Epithelial cell of proximal tubule (primary cell): ENCODE measurements around the gene NKAIN4. TPM values are rescaled to one million over a fixed set of nuclear protein-coding genes. Genes with fewer than 3 reads are reported as not detected.

Experiments used
- DNase-seq: peaks from one replicate; pipeline ENCODE4 v3.0.0-alpha.2; 2011; ENCODE audit warnings: low read depth
- H3K4me3 ChIP-seq: 2 replicates; pipeline ENCODE4 v1.5.1; 2011; ENCODE audit warnings: low read depth, mild to moderate bottlenecking, low read length
- total RNA-seq: library from RNA; depleted of rRNA; stranded (reverse); fragments of >200 nt; gene quantifications from 2 replicates; pipeline ENCODE4 v1.2.3, GENCODE V29; 2015
- TF ChIP-seq, protein P1 (sequence below): conservative IDR thresholded peaks from 2 replicates; pipeline ENCODE4 v1.5.1; 2012; ENCODE audit warnings: low read depth, mild to moderate bottlenecking, low read length

The NKAIN4 gene
- total RNA-seq, 1 donor from 2014 or later, result 4.0 TPM

DNA sequence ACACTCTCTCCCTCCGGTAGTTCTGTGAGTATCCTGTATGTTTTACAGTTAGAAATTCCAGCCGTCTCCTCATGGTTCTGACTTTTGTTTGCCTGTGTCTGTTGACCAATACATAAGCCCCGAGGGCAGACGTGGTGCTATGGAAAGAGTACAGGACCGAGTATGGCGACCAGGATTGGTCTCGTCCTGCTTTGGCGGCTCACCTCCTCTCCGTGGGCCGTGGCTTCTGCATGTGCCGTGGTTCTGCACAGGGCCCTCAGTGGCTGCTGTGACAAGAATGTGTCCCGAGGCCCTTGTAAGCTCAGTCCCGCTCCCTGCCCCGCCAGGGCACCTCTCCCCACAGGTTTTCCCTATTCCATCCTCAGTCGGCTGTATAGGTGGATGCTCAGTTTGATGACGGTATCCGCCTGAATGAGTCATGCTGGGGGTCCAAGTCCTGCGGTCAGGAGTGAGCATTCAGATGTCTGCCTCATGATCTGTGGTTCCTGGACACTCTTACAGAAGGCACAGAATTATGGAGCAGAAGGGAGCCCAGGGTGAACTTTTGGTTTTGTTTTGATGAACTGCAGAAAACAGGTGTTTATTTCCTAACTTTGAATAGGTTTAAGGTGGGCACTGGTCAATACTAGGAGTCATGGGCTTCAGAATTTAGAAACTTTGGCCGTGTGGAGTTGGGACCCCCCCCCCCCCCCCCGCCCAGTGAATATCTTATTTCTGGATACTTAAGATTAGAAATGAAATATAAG, 19.5 kb upstream of the NKAIN4 start:
- TF ChIP-seq, protein P1, sequence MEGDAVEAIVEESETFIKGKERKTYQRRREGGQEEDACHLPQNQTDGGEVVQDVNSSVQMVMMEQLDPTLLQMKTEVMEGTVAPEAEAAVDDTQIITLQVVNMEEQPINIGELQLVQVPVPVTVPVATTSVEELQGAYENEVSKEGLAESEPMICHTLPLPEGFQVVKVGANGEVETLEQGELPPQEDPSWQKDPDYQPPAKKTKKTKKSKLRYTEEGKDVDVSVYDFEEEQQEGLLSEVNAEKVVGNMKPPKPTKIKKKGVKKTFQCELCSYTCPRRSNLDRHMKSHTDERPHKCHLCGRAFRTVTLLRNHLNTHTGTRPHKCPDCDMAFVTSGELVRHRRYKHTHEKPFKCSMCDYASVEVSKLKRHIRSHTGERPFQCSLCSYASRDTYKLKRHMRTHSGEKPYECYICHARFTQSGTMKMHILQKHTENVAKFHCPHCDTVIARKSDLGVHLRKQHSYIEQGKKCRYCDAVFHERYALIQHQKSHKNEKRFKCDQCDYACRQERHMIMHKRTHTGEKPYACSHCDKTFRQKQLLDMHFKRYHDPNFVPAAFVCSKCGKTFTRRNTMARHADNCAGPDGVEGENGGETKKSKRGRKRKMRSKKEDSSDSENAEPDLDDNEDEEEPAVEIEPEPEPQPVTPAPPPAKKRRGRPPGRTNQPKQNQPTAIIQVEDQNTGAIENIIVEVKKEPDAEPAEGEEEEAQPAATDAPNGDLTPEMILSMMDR, result no peak
- peak overlapping the region; percentile 80 for H3K4me3 ChIP-seq
- peak; percentile 45 for DNase-seq

DNA sequence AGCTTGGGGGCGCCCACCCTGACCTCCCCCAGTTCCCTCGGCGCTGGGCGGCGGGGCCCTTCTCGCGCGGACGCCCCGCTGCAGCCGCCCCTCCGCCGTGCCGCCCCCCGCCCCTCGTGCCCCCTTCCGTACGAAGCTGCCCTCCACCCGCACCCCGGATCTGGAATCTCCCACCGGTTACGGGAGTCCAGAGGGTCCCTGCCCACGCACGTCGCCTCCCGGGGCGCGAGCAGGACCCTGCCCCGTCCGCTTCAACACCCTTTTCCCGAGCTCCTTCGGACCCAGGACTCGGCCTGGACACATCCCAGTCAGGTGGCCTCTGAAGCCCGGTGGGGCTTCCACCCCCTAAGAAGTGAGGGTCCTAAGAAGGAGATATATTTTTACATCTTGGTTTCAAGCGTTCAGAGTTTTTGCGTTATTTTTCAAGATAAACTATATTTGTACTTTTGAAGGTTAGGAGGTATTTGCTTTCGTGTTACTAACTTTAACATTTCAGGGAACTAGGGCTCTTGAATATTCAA, 18.9 kb upstream of the NKAIN4 start:
- TF ChIP-seq, protein P1, result no peak
- DNase-seq, result no peak
- peak overlapping the region; percentile 80 for H3K4me3 ChIP-seq

DNA sequence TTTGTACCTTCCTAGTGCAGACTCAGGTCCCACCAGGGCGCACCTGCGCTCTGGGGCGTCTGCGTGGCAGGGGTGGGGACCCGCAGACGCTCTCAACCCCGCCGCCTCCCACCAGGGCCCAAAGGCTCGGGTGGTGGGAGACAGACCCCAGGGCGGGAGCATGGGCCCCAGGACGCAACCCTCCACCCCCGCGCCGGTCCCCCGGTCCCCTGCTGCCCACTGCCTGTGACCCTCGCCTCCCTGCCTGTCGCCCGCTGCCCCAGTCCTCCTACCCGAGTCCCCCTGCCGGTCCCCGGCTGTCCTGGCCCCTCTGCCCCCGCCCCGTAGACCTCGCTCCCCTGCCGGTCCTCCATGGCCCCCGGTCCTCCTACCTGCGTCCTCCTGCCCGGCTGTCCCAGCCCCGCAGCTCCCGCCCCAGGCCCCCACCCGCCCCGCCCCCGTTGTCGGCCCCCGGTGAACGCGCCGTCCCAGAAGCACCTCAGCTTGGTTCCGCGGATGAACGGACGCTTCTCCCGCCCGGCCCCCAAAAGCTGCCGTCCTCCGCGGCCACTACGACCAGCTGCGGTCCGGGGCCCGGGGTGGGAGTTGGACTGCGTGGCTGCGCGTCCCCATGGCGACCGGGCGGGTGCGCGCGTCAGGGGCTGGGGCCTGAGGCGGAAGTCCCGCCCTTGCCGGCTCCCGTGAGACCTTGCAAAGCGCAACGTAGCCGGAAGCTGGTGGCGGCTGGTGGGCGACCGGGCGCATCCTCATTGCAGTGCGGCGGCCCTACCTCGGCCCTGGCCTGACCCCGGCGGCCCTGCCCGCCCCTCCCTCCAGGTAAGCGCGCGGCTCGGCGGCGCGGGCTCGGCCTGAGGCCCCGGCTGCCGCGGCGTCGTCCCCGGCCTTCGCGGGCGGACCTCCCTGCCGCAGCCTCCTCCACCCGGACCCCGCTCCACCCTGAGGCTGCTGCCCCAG, 18.1 kb upstream of the NKAIN4 start, which contains the start of gene ARFGAP1:
TSS of gene ARFGAP1 (plus strand) at position 709 of the 954 bp plus-strand sequence. CDS start 2,768 bp downstream, outside the sequence.
- no peak for DNase-seq
- TF ChIP-seq, protein P1, result no peak
- H3K4me3 ChIP-seq, result peak within 1 kb of the TSS; percentile 80

DNA sequence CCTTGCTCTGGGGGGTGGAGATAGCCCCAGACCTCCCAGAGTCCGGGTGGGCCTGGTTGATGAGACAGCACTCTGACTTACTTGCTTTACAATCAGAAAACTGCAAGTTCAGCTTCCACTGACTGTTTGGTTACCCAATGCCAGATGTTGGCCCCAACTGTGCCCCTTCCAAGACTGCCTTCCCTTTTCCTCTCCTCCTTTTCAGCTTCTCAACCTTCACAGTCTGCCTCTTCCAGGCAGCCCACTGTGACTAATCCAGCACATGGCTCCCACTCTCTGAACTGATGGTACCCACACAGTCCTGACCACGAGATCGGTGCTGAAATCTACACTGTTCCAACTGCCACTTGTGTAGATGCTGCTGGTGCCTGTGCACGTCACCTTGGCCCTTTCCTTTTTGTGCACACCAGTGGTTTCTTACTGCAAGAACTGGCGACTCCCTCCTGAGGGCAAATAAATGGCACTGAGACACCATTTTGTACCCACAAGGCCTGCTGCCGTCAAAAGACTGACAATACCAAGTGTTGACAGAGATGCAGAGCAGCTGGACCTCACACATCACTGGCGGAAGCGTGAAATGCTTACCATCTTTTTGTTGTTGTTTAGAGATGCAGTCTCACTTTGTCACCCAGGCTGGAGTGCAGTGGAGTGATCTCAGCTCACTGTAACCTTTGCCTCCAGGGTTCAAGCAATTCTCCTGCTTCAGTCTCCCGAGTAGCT, 16.5 kb upstream of the NKAIN4 start:
- H3K4me3 ChIP-seq, result no peak overlapping the region
- no peak for DNase-seq
- TF ChIP-seq, protein P1, result no peak

DNA sequence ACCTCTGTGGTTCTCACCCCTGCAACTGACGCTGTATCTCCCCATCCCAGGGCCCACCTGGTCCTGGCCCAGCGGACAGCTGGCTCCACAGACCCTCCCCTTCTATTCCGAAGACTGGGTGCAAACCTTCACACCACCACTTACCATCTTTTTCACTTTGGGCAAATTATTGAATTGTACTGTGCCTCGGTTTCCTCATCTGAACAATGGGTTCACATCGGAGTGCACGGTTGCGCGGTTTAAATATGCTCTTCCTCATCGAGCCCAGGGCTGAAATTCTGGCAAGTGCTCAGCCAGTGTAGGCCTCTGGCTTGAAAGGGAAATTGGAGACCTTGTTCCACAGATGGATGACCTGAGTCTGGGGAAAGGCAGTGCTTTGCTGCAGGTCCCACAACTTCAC, 15.5 kb upstream of the NKAIN4 start:
- no peak overlapping the region for H3K4me3 ChIP-seq
- DNase-seq, result no peak
- TF ChIP-seq, protein P1, result no peak

DNA sequence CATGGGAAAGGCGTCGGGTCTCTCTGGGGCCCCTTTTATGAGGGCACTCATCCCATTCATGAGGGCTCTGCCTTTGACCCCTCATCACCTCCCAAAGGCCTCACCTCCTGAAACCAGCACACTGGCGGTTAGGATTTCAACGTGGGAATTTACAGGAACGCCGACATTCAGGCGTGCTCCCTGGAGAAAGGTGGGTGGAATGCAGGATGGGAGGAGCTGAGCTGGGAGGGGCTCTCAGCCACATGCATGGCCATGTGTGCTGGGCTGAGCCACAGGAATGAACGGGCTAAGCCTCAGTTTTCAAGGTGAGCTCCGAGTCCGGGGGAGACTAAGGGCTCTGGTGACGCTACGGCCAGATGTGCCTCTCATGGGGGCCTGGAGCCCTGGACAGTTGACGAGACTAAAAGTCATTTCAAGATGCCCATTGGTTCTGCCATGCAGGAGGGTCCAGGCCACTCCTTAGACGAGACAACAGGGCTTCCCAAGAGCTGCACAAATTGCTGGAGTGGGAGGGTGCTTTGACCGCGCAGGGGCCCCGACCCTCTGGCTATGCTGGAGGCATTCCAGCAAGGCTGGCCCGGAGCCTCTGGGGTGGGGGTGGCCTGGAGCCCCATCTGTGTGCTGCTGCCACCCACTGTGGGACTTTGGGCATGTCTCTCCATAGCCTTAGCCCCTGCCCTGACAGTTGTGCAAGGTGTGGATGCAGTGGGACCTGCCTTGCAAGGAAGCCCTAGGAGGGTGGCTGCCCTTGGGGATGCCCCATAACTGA, 14.6 kb upstream of the NKAIN4 start:
- TF ChIP-seq, protein P1, result no peak

More for the DNA sequence above, 14.6 kb upstream of the NKAIN4 start:
- DNase-seq, result no peak
- H3K4me3 ChIP-seq, result no peak overlapping the region
